Gastrocnemius medialis (tissue), 4 donors: ENCODE data around the gene APOC3. TPM values are rescaled to one million over a fixed set of nuclear protein-coding genes. Genes with fewer than 3 reads are reported as not detected.

Experiments used
- ATAC-seq, 2 donors: fragments of 150-250 bp; one replicate each; pipeline ENCODE4 v1.9.1; 2016
- DNase-seq, 2 donors: peaks; one replicate each; pipeline ENCODE4 v3.0.0-alpha.2; 2019
- H3K27ac ChIP-seq, 4 donors: fragments of 200-600 bp; sonication (generic); 1 replicate in 1 of 4; 2 replicates in 3 of 4; pipeline ENCODE4 v1.5.1; 2016 to 2018; ENCODE audit warnings: mild to moderate bottlenecking in 2 of 4, moderate library complexity in 1 of 4
- H3K27me3 ChIP-seq, 3 donors: fragments of 200-600 bp; sonication (generic) in 2 of 3; 1 replicate in 1 of 3; 2 replicates in 2 of 3; pipeline versions ENCODE4 v1.5.1 to v1.6.0; 2016 to 2019; ENCODE audit warnings: mild to moderate bottlenecking in 1 of 3, moderate library complexity in 1 of 3
- H3K36me3 ChIP-seq, 2 donors: fragments of 200-600 bp; sonication (generic) in 1 of 2; one replicate each; pipeline ENCODE4 v1.5.1; 2017 to 2018
- H3K4me1 ChIP-seq, 2 donors: fragments of 200-600 bp; sonication (generic) in 1 of 2; one replicate each; pipeline ENCODE4 v1.5.1; 2016 to 2017; ENCODE audit warnings: mild to moderate bottlenecking in 2 of 2
- H3K4me3 ChIP-seq, 4 donors: fragments of 200-600 bp; sonication (generic) in 3 of 4; 1 replicate in 1 of 4; 2 replicates in 3 of 4; pipeline ENCODE4 v1.5.1; 2016 to 2019; ENCODE audit warnings: mild to moderate bottlenecking in 2 of 4
- H3K9me3 ChIP-seq, 3 donors: fragments of 200-600 bp; sonication (generic) in 2 of 3; 1 replicate in 1 of 3; 2 replicates in 2 of 3; pipeline ENCODE4 v1.5.1; 2016 to 2019
- CTCF ChIP-seq, 5 experiments: fragments of 450-650 bp in 3 of 5; fragments of 200-600 bp in 2 of 5; sonication (generic) in 2 of 5; IDR thresholded peaks in 4 of 5; conservative IDR thresholded peaks in 1 of 5; 1 replicate in 4 of 5; 2 replicates in 1 of 5; pipeline ENCODE4 v1.5.1; 2016 to 2019; ENCODE audit warnings: antibody characterized with exemption in 5 of 5, mild to moderate bottlenecking in 3 of 5, moderate library complexity in 3 of 5
- POLR2A ChIP-seq, 2 donors: fragments of 450-650 bp; IDR thresholded peaks; one replicate each; pipeline ENCODE4 v1.6.1; 2017; ENCODE audit warnings: antibody characterized with exemption in 2 of 2, mild to moderate bottlenecking in 2 of 2, moderate library complexity in 2 of 2
- in situ Hi-C, 4 donors: fragments of 200-750 bp; cut with MboI; loops; one replicate each; pipeline versions ENCODE4 v1.15.0 to v1.8.0; 2017; ENCODE audit warnings: low sequenced_read_pairs in 4 of 4
- intact Hi-C: fragments of 100-400 bp; cut with DNase I; formaldehyde crosslinking; loops from one replicate; pipeline ENCODE4 v1.15.1; 2023; ENCODE audit warnings: low total_unique reads
- total RNA-seq, 4 donors: library from RNA; depleted of rRNA; stranded (reverse); fragments of >200 nt; gene quantifications; one replicate each; pipeline versions ENCODE4 v1.1.0 to v1.2.3, GENCODE V29; 2016

APOC3 gene
- total RNA-seq, 4 donors from 2014 or later, result 19.3 to 45.7 TPM; not detected in 2

GRCh38 chr11:116826751-116827431 lies 2.8 kb upstream of the APOC3 start:
- Histone ChIP-seq H3K4me1 (no peaks in the 10 kb centered on the region), H3K36me3 (no peaks in the 10 kb centered on the region), H3K9me3 (no peaks in the 10 kb centered on the region), H3K27ac (no peak overlapping the region), H3K27me3 (no peaks in the 10 kb centered on the region), H3K4me3 (no peak overlapping the region)
- in situ Hi-C loops (no loop called here), intact Hi-C loops (no loop called here)
- TF ChIP-seq POLR2A (IDR thresholded peaks at IDR 0.05), result no peak
- TF ChIP-seq CTCF (IDR thresholded peaks at IDR 0.05 in 4 of 5, conservative IDR thresholded peaks at IDR 0.05 in 1 of 5), result no peak
- DNase-seq (no peak), ATAC-seq (no peak)

- Histone ChIP-seq H3K4me3 (no peak overlapping the region), H3K27me3 (no peaks in the 10 kb centered on the region), H3K36me3 (no peaks in the 10 kb centered on the region), H3K27ac (no peak overlapping the region), H3K9me3 (no peaks in the 10 kb centered on the region), H3K4me1 (no peaks in the 10 kb centered on the region)
- in situ Hi-C loops, result no loop called here
- no peak for DNase-seq
- TF ChIP-seq CTCF (IDR thresholded peaks at IDR 0.05 in 4 of 5, conservative IDR thresholded peaks at IDR 0.05 in 1 of 5) (no peak), POLR2A (IDR thresholded peaks at IDR 0.05) (no peak)
- intact Hi-C loops, result no loop called here
- ATAC-seq, result no peak
Measured at GRCh38 chr11:116827461-116827860, 2.2 kb upstream of the APOC3 start.

- no peaks in the 10 kb centered on the region for H3K4me1 ChIP-seq
- in situ Hi-C loops, result no loop called here
Measured at GRCh38 chr11:116828632-116829524, 829 bp upstream of the APOC3 start.

GRCh38 chr11:116830184-116830912 lies 641 bp downstream of the APOC3 start:
- Histone ChIP-seq H3K4me3 (no peak overlapping the region), H3K27me3 (no peaks in the 10 kb centered on the region), H3K36me3 (no peaks in the 10 kb centered on the region), H3K9me3 (no peaks in the 10 kb centered on the region), H3K27ac (no peak overlapping the region), H3K4me1 (peaks cover 2 to 5% of the 10 kb centered on the region in 2 donors)
- in situ Hi-C loops, result no loop called here
- ATAC-seq, result no peak
- TF ChIP-seq POLR2A (IDR thresholded peaks at IDR 0.05), result no peak
- no peak for TF ChIP-seq CTCF (IDR thresholded peaks at IDR 0.05 in 4 of 5, conservative IDR thresholded peaks at IDR 0.05 in 1 of 5)
- DNase-seq, result no peak
- intact Hi-C loops, result no loop called here

More at GRCh38 chr11:116828632-116829524, 829 bp upstream of the APOC3 start:
- Histone ChIP-seq H3K9me3 (no peaks in the 10 kb centered on the region), H3K27ac (no peak overlapping the region), H3K4me3 (no peak overlapping the region), H3K36me3 (no peaks in the 10 kb centered on the region), H3K27me3 (no peaks in the 10 kb centered on the region)
- ATAC-seq, result no peak
- intact Hi-C loops, result no loop called here
- TF ChIP-seq CTCF (IDR thresholded peaks at IDR 0.05 in 4 of 5, conservative IDR thresholded peaks at IDR 0.05 in 1 of 5) (no peak), POLR2A (IDR thresholded peaks at IDR 0.05) (no peak)
- no peak for DNase-seq
